K562 (cell line): ENCODE results near the gene ZFAND2A. TPM values are rescaled to one million over a fixed set of nuclear protein-coding genes. Genes with fewer than 3 reads are reported as not detected.

ENCODE experiments used
- ATAC-seq: fragments of 200-7000 bp; cut with Tn5 transposase; 3 replicates; pipeline ENCODE4 v1.9.1; 2020; ENCODE audit warnings: moderate library complexity
- BruUV-seq: library from RNA; stranded (reverse); fragments of 400-500 nt; replicated peaks from 2 replicates; lab custom pipeline; 2021; lab: Mats Ljungman, UMichigan
- CTCF ChIA-PET: fragments of 300-600 bp; formaldehyde crosslinking; extraction: SDS; loops from one replicate; lab custom pipeline; 2021; ENCODE audit warnings: low intra/inter-chr PET ratio; lab: Yijun Ruan, JAX
- POLR2A ChIA-PET: fragments of 300-600, 350-650 bp; sonication (Branson Sonifier 250); formaldehyde crosslinking; extraction: SDS; loops from one replicate; lab custom pipeline; 2021; ENCODE audit warnings: antibody characterized with exemption, inconsistent platforms; lab: Yijun Ruan, JAX
- DNase-seq, 4 experiments: peaks; one replicate each; pipeline versions ENCODE4 v3.0.0 to v3.0.0-alpha.2; 2011 to 2018; ENCODE audit warnings: low spot score in 3 of 4, mixed read lengths in 3 of 4; ENCODE audit errors: extremely low read depth in 1 of 4
- FAIRE-seq: peaks from 2 replicates; lab custom pipeline; 2011; peaks lifted over from hg19 to GRCh38; lab: Jason Lieb, UNC
- H2AFZ ChIP-seq: 2 replicates; pipeline ENCODE4 v1.6.0; 2011; ENCODE audit warnings: low read depth, low read length, control low read depth, inconsistent platforms
- H3K27ac ChIP-seq: fragments of 200-600 bp; 3 replicates; pipeline ENCODE4 v1.8.0; 2011; ENCODE audit warnings: low read depth, mild to moderate bottlenecking, control low read depth, inconsistent platforms, low read length, moderate library complexity, mixed read lengths; ENCODE audit errors: extremely low read depth
- H3K27me3 ChIP-seq, 2 experiments: fragments of 300-600 bp in 1 of 2; 2 replicates in 1 of 2; 3 replicates in 1 of 2; pipeline versions ENCODE4 v1.6.0 to v1.8.0; 2011; ENCODE audit warnings: inconsistent platforms in 2 of 2, low read length in 2 of 2, mild to moderate bottlenecking in 1 of 2, mixed read lengths in 1 of 2, moderate library complexity in 1 of 2; ENCODE audit not compliant: control insufficient read depth in 2 of 2, insufficient read depth in 2 of 2
- H3K36me3 ChIP-seq: fragments of 300-600 bp; 3 replicates; pipeline ENCODE4 v1.8.0; 2011; ENCODE audit warnings: mild to moderate bottlenecking, low read length, inconsistent platforms; ENCODE audit not compliant: control insufficient read depth, insufficient read depth
- H3K4me1 ChIP-seq, 2 experiments: fragments of 200-600 bp in 1 of 2; replicated peaks in 1 of 2; 2 replicates in 1 of 2; 3 replicates in 1 of 2; pipeline versions ENCODE4 v1.5.1 to v1.8.0; 2011; ENCODE audit warnings: inconsistent platforms in 2 of 2, low read length in 2 of 2, mild to moderate bottlenecking in 1 of 2, mixed read lengths in 1 of 2, moderate library complexity in 1 of 2; ENCODE audit not compliant: control insufficient read depth in 2 of 2, insufficient read depth in 2 of 2
- H3K4me2 ChIP-seq: 2 replicates; pipeline ENCODE4 v1.6.1; 2011; ENCODE audit warnings: low read length, control low read depth, inconsistent platforms, mixed read lengths; ENCODE audit not compliant: insufficient read depth
- H3K4me3 ChIP-seq: fragments of 200-600 bp; sonication (generic), shearing (Covaris generic); 2 replicates; pipeline ENCODE4 v1.5.1; 2016; ENCODE audit warnings: control low read depth, inconsistent platforms
- H3K79me2 ChIP-seq: fragments of 200-600 bp; 3 replicates; pipeline ENCODE4 v1.8.0; 2011; ENCODE audit warnings: low read length, inconsistent platforms; ENCODE audit not compliant: control insufficient read depth, insufficient read depth
- H3K9ac ChIP-seq, 2 experiments: 2 replicates each; pipeline versions ENCODE4 v1.6.0 to v1.6.1; 2011; ENCODE audit warnings: low read depth in 2 of 2, low read length in 2 of 2, control low read depth in 1 of 2, inconsistent platforms in 1 of 2, mild to moderate bottlenecking in 1 of 2, mixed read lengths in 1 of 2; ENCODE audit not compliant: insufficient read depth in 1 of 2
- H3K9me1 ChIP-seq: one replicate; pipeline ENCODE4 v1.6.0; 2011; ENCODE audit warnings: inconsistent platforms, mild to moderate bottlenecking, low read length, moderate library complexity; ENCODE audit not compliant: control insufficient read depth, insufficient read depth
- H3K9me3 ChIP-seq: replicated peaks from 2 replicates; pipeline ENCODE4 v1.5.1; 2011; ENCODE audit warnings: low read depth, low read length, inconsistent platforms; ENCODE audit not compliant: control insufficient read depth, insufficient read depth
- H4K20me1 ChIP-seq: replicated peaks from 2 replicates; pipeline ENCODE4 v1.6.1; 2011; ENCODE audit warnings: low read length, inconsistent platforms, mixed read lengths; ENCODE audit not compliant: control insufficient read depth, insufficient read depth
- ARNT ChIP-seq, 2 experiments: fragments of 450-650 bp; IDR thresholded peaks; 2 replicates each; pipeline ENCODE4 v1.6.1; 2016; ENCODE audit warnings: mild to moderate bottlenecking in 1 of 2
- BCOR ChIP-seq: fragments of 450-650 bp; IDR thresholded peaks from 2 replicates; pipeline ENCODE4 v1.6.1; 2016
- CBX8 ChIP-seq: fragments of 200-600 bp; sonication (generic); IDR thresholded peaks from 2 replicates; pipeline ENCODE4 v1.6.1; 2012; ENCODE audit warnings: borderline replicate concordance, mixed run types, low read depth, mild to moderate bottlenecking, moderate library complexity, mixed read lengths, low read length, control low read depth, inconsistent platforms; ENCODE audit not compliant: poor library complexity, severe bottlenecking; ENCODE audit errors: extremely low read depth
- DPF2 ChIP-seq: fragments of 450-650 bp; IDR thresholded peaks from 2 replicates; pipeline ENCODE4 v1.6.1; 2016
- FOSL1 ChIP-seq: fragments of 200-800 bp; sonication (Bioruptor generic); conservative IDR thresholded peaks from 2 replicates; pipeline ENCODE4 v1.6.1; 2016; ENCODE audit warnings: missing genetic modification characterization, missing compliant biosample characterization
- MED1 ChIP-seq: sonication (generic); formaldehyde crosslinking; IDR thresholded peaks from 2 replicates; pipeline ENCODE4 v1.8.1; 2023; ENCODE audit warnings: missing genetic modification reagents, borderline replicate concordance
- NR2F6 ChIP-seq: fragments of 450-650 bp; formaldehyde crosslinking; IDR thresholded peaks from 2 replicates; pipeline ENCODE4 v1.4.0; 2020; ENCODE audit warnings: mild to moderate bottlenecking
- RBFOX2 ChIP-seq: fragments of 200-400 bp; formaldehyde crosslinking; IDR thresholded peaks from 2 replicates; pipeline ENCODE4 v1.6.1; 2017; ENCODE audit warnings: low read depth, mild to moderate bottlenecking, low read length, moderate library complexity
- SMARCA5 ChIP-seq: fragments of 450-650 bp; IDR thresholded peaks from 2 replicates; pipeline ENCODE4 v1.6.1; 2016
- STAG1 ChIP-seq: sonication (generic); formaldehyde crosslinking; IDR thresholded peaks from 2 replicates; pipeline ENCODE4 v1.5.0; 2020; ENCODE audit warnings: missing genetic modification reagents, borderline replicate concordance
- TEAD1 ChIP-seq, 2 experiments: fragments of 450-650 bp in 1 of 2; sonication (generic) in 1 of 2; formaldehyde crosslinking; IDR thresholded peaks; 2 replicates each; pipeline versions ENCODE4 v1.4.0 to v1.8.0; 2020 to 2022; ENCODE audit warnings: mild to moderate bottlenecking in 2 of 2, missing genetic modification reagents in 1 of 2
- ZFX ChIP-seq: sonication (generic); formaldehyde crosslinking; IDR thresholded peaks from 2 replicates; pipeline ENCODE4 v1.8.0; 2022; ENCODE audit warnings: mild to moderate bottlenecking, missing genetic modification reagents, moderate library complexity
- WGBS: fragments of 100-300 bp; shearing (Covaris generic); methylation state at CpG from one replicate; pipeline ENCODE4 v1.1.6; 2016; ENCODE audit warnings: low coverage, mixed read lengths; ENCODE audit not compliant: insufficient coverage; ENCODE audit errors: missing lambda C conversion rate; 5-methylcytosine and 5-hydroxymethylcytosine counted together
- in situ Hi-C: fragments of 300-500 bp; cut with MboI; formaldehyde crosslinking; loops from 4 replicates; pipeline ENCODE4 v1.15.0; 2018; ENCODE audit warnings: inconsistent platforms, mixed read lengths
- intact Hi-C: fragments of 100-400 bp; cut with micrococcal nuclease; formaldehyde crosslinking; loops from 2 replicates; pipeline ENCODE4 v1.14.2; 2022
- polyA plus RNA-seq, 8 experiments: library from polyadenylated mRNA; depleted of rRNA in 4 of 8; stranded (reverse) in 5 of 8; unstranded in 3 of 8; fragments of >200 nt; fragmentation: Nextera tagmentation in 2 of 8; fragmentation: Illumina TruSeq in 1 of 8; extraction: Ambion mirVana in 2 of 8; extraction: Trizol in 1 of 8; gene quantifications; 2 replicates each; pipeline versions ENCODE4 v1.2.1 to v1.2.3, GENCODE V29; 2011 to 2014; ENCODE audit warnings: inconsistent platforms in 1 of 8, missing spikeins in 1 of 8
- total RNA-seq, 7 experiments: library from RNA; depleted of rRNA in 6 of 7; stranded (reverse); fragments of >200 nt in 6 of 7; fragmentation: Illumina TruSeq in 2 of 7; extraction: Trizol in 2 of 7; gene quantifications; 2 replicates each; pipeline versions ENCODE4 v1.2.1 to v1.2.3, GENCODE V29; 2011 to 2021; ENCODE audit warnings: low replicate concordance in 1 of 7
- TF ChIP-seq, protein P1 (sequence below): sonication (generic); formaldehyde crosslinking; IDR thresholded peaks from 2 replicates; pipeline ENCODE4 v1.8.1; 2022; ENCODE audit warnings: missing genetic modification reagents
- TF ChIP-seq, protein P2 (sequence below): fragments of 250-450 bp; sonication (Bioruptor Pico); IDR thresholded peaks from 2 replicates; pipeline ENCODE4 v1.5.0; 2020; ENCODE audit warnings: mild to moderate bottlenecking
- TF ChIP-seq, protein P3 (sequence below): sonication (generic); formaldehyde crosslinking; IDR thresholded peaks from 2 replicates; pipeline ENCODE4 v1.8.0; 2022; ENCODE audit warnings: mild to moderate bottlenecking, missing genetic modification reagents

ZFAND2A gene
- total and polyA plus RNA-seq, 9 of the 15 experiments (the other 6 are each of a cell fraction or from before 2014, with no cell fraction given), result 16.8 to 56.8 (median 26.1) TPM

DNA sequence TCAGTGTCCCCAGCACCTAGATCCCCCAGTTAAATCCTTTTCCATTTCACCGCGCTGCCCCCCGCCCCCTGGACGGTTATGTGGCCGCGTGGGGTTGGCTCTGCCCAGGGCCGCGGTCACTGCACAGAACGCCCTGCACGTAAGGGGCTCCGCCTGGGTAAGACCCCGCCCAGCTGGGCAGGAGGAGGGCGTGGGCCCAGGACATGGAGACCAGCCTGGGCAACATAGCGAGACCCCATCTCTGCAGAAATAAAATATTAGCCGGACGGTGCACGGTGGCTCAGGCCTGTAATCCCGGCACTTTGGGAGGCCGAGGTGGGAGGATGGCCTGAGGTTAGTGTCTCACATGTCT is 650 bp upstream of the ZFAND2A start:
- H2AFZ ChIP-seq, result peak overlapping the region; percentile 81
- H3K27me3 ChIP-seq, result no peaks in the 10 kb centered on the region
- ChIA-PET CTCF (no interaction called here), POLR2A (interaction anchor here (0.6 to 1.5 kb wide), 6 partner anchors 8 to 185 kb away, joined by 3 to 4 read pairs (median 4); partner anchors contain the start of gene COX19)
- H4K20me1 ChIP-seq, result no peaks in the 10 kb centered on the region
- FAIRE-seq (peak; percentile 42), DNase-seq (peak; percentile 38 to 73 (median 64)), ATAC-seq (peak; percentile 56)
- peak overlapping the region; percentile 79 for H3K4me2 ChIP-seq
- intact Hi-C loops, result no loop called here
- no peaks in the 10 kb centered on the region for H3K9me3 ChIP-seq
- H3K27ac ChIP-seq, result peak overlapping the region; percentile 93
- peak overlapping the region; percentile 94 to 99 for H3K9ac ChIP-seq
- 5% methylated on average over 19 of the region's 19 CpGs for WGBS
- H3K9me1 ChIP-seq, result no peaks in the 10 kb centered on the region
- BruUV-seq, result TSS peak; percentile 78
- in situ Hi-C loops, result loop anchor here (25.0 kb wide), 1 partner anchor 173 kb away; the partner anchor contains the start of genes COX19 and CYP2W1
- H3K36me3 ChIP-seq, result peaks cover 25% of the 10 kb centered on the region; the same call in 2 of the 3 replicates
- H3K4me3 ChIP-seq, result peak overlapping the region; percentile 99
- H3K4me1 ChIP-seq, result peaks cover 0 to 23% of the 10 kb centered on the region in 2 experiments; a peak in 3 of 5 replicates
- peaks cover 37% of the 10 kb centered on the region for H3K79me2 ChIP-seq
- TF ChIP-seq, protein P1, sequence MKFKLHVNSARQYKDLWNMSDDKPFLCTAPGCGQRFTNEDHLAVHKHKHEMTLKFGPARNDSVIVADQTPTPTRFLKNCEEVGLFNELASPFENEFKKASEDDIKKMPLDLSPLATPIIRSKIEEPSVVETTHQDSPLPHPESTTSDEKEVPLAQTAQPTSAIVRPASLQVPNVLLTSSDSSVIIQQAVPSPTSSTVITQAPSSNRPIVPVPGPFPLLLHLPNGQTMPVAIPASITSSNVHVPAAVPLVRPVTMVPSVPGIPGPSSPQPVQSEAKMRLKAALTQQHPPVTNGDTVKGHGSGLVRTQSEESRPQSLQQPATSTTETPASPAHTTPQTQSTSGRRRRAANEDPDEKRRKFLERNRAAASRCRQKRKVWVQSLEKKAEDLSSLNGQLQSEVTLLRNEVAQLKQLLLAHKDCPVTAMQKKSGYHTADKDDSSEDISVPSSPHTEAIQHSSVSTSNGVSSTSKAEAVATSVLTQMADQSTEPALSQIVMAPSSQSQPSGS (CRISPR knock-in tag), result no peak
- TF ChIP-seq RBFOX2, result peak; percentile 9
- peak; percentile 37 for TF ChIP-seq ZFX (CRISPR knock-in tag)
- TF ChIP-seq ARNT (IDR thresholded peaks at IDR 0.05), result no peak
- TF ChIP-seq MED1, result no peak
- TF ChIP-seq DPF2, result peak; percentile 13; the same call in 1 of the 2 replicates
- TF ChIP-seq STAG1, result 0 out of 2 replicates have a peak, but pooled peaks have one; percentile 5
- TF ChIP-seq, protein P2, sequence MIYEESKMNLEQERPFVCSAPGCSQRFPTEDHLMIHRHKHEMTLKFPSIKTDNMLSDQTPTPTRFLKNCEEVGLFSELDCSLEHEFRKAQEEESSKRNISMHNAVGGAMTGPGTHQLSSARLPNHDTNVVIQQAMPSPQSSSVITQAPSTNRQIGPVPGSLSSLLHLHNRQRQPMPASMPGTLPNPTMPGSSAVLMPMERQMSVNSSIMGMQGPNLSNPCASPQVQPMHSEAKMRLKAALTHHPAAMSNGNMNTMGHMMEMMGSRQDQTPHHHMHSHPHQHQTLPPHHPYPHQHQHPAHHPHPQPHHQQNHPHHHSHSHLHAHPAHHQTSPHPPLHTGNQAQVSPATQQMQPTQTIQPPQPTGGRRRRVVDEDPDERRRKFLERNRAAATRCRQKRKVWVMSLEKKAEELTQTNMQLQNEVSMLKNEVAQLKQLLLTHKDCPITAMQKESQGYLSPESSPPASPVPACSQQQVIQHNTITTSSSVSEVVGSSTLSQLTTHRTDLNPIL (CRISPR knock-in tag), result no peak
- TF ChIP-seq CBX8, result no peak
- TF ChIP-seq FOSL1 (tag), result peak; percentile 37; the same call in 1 of the 2 replicates
- peak; percentile 85 for TF ChIP-seq SMARCA5
- TF ChIP-seq, protein P3, sequence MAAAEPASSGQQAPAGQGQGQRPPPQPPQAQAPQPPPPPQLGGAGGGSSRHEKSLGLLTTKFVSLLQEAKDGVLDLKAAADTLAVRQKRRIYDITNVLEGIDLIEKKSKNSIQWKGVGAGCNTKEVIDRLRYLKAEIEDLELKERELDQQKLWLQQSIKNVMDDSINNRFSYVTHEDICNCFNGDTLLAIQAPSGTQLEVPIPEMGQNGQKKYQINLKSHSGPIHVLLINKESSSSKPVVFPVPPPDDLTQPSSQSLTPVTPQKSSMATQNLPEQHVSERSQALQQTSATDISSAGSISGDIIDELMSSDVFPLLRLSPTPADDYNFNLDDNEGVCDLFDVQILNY, result no peak
- TF ChIP-seq BCOR, result peak; percentile 77
- 0 out of 4 replicates have a peak, but pooled peaks of 1 of the 2 experiments have one; percentile 46 for TF ChIP-seq TEAD1 (CRISPR knock-in tag; IDR thresholded peaks at IDR 0.05)
- TF ChIP-seq NR2F6 (CRISPR knock-in tag), result no peak
